Measurements from ENCODE around the gene LRRN2.
"Not testable (repeated sequence)": the region's sequence is repeated elsewhere in the genome, so short reads cannot be mapped to it uniquely, and the experiment has no call there.

The LRRN2 gene

DNA sequence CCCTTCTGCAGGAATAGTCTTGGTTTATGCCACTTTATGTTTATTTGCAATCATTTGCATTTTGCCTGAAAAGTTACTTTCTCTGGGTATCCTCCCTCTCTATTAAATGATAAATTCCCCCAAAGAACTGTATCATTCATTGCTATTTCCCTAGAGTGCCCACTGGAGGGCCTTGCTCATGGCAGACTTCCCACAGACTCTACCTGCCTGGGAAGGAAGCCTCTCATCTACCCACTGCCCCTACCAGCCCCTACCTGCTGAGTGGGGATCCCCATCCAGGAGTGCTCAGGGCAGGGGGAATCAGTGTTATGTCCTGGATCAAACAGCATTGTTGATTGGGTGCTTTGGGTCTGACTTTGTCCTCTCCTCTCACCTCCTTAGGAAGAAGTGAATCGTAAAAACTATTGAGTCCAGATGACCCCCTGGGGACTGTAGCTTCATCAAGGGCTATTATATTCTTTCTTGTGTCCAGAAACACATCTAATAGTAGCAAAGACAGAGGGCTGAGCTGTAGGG is 6.8 kb upstream of the LRRN2 start:
- DNase-seq (ENCODE audit: low spot score): no peak

DNA sequence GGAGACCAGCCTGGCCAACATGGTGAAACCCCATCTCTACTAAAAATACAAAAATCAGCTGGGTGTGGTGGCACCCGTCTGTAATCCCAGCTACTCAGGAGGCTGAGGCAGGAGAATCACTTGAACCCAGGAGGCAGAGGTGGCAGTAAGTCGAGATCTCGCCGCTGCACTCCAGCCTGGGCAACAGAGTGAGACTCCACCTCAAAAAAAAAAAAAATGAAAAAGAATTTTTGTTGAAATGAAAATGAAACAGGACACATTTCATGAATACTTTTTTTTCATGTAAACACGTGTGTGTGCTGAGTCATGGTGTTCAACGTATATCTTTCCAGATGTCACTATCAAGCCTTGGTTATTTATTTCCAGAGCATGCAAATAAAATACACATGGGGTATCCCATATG is 5.8 kb upstream of the LRRN2 start:
- not testable (repeated sequence) for DNase-seq (ENCODE audit: low spot score)

DNA sequence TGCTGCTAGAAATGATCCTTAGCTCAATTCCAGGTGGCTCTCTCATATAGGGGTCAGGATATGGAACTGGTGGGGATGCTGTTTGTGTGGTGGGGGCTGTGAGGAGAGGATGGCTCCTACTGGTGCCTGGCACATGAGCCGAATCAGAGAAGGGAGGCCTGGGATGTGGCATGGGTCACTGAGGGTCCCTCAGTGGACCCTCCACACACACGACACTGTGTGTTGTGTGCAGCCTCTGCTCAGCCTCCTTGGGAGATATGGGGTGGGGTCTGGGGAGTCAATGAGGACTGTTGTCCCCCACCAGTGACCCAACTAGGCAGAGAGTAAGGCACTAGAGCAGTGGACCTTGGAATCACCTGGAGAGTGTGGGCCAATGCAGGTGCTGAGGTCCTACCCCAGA is 3.2 kb upstream of the LRRN2 start:
- no peak for DNase-seq (ENCODE audit: low spot score)

DNA sequence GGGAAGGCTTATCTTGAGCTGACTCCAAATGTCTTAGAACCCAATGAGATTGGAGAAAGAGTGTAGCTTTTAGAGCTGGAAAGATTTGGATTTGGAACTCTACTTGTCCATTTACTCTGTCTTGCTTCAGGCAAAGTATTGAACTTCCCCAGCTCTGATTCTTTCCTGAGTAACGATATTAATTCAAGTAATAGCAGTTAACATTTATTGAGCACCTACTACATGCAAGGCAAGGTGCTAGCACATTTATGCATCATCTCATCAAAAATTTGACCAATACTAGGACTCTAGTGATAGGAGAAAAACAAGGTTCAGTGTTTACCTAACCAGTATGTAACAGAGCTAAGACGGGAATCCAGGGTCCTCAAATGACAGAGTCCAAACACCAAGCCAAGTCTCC is 2.5 kb upstream of the LRRN2 start:
- no peak for DNase-seq (ENCODE audit: low spot score)

DNA sequence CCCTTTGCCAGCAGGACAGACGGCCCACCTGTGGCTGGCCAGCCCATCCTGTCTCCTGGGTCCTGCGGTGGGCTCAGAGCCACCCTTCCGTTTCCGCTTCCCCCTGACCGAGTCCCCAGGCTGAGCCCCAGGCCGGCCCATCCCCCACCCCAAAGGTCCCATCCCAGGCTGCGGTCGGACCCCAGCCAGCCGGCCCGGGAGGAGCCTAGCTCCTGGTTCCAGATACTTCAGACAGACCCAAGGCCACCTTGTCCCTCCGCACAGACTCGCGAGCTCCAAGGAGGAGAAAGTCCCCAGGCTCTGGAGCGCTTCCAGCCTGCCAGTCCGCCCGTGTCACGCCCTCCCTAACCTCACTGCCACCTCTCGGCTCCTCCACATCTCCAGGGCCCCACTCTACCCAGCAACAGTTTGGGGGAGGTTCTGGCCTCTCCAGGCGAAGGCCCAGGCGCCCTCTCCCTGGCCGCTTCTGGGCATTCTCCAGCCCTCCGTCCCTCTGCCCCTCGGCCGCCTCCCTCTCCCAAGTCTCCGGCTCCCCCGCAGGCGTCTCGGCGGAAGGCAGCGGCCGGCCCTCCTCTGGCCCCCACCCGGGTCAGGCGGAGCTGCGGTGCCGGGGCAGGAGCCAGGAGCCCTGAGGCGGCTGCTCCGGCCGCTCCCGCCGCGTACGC is 835 bp downstream of the LRRN2 start:
- DNase-seq (ENCODE audit: low spot score): no peak

DNA sequence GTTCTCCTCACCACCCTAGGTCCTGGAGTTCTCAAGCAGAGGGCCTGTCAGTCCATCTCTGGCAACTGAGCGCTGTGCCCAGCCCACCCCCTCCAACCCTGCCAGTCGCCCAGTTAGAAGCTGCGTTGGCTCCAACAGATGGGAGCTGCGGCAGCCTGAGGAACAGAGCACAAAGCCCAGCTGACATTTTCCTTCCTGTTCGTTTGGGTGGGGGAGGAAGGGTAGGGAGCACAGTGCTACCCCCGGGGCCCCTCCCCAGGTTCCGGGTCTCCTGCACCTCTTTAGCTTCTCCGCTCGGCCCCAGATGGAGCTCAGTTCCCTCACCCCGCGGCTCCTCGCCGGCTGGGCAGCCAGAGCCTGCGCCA is 1.4 kb downstream of the LRRN2 start:
- no peak for DNase-seq (ENCODE audit: low spot score)

DNA sequence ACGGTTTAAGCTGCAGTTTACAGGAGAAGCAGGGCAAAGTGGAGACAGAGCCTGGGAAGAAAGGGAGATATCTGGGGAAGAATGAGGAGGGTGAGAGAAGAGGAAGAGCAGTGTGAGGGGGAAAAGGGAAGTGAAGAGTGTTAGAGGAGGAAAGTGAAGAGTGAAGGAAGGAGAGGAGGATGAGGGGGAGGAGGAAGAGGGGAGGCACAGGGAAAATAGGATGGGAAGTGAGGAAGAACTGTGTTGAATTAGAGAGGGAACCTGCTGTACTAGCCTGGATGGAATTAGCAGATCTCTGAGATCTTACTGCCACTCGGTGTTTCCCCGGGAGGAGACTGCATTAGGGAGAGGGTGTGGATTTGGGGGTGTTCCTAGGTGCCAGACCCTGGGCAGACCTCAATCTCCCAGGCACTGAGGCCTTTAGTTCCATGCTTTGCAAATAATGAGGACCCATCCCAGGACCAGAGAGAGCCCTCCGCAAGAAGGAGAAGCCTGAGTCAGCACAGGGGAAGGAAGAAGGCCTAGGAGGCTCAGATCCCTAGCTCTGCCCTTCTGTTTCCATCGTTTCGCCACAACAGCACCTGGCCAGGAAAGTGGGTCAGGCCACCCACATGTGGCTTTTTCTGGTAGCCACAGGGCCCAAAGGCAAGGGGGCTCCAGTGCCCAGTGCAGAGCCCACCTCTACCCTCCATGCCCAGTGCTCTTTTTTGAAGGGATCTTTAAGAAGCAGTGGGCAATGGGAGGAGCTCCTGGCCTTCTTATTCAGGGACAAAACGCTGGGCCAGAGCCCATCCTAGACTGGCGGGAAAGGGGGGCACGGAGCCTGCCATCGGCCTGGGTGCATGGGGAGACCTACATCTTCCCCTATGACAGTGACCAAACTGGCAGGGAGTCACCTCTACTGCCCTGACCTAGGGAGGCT is 2.0 kb downstream of the LRRN2 start:
- no peak for DNase-seq (ENCODE audit: low spot score)

DNA sequence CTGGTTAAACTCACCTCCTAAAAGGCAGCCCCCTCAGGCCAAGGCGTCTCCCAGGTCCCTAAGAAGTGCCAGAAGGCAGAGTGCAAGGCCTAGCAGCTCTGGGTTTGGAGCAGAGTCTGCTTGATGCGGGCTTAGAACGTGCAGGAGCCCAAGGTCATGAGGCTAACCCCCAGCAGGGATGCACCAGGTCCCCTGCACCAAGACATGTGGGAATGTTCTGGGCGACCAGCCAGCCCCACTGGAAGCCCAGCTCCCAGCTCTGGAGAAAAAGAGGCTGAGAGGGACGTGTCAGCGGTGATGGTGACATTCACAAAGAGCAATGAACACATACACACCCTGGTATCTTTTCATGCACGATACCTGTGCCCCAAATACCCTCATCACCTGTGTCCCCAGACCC is 5.1 kb downstream of the LRRN2 start:
- no peak for DNase-seq (ENCODE audit: low spot score)

DNA sequence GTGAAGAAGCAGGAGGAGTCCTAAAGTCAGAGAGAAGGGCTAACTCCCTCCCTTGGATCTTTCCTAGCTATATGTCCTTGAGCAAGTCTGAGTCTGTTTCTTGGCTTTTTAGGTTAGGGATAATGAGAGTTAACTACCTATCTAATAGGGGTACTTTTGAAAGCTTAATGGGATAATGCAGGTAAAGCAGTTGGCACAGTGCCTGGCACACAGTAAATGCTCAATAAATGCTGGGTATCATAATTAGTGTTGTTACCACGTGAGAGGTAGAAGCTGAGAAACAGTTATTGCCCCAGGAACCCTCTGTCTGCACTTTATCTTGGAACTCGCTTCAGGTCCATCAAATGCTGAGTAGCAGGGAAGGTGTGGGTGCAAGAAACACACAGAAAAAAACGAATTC is 5.5 kb downstream of the LRRN2 start:
- no peak for DNase-seq (ENCODE audit: low spot score)

DNA sequence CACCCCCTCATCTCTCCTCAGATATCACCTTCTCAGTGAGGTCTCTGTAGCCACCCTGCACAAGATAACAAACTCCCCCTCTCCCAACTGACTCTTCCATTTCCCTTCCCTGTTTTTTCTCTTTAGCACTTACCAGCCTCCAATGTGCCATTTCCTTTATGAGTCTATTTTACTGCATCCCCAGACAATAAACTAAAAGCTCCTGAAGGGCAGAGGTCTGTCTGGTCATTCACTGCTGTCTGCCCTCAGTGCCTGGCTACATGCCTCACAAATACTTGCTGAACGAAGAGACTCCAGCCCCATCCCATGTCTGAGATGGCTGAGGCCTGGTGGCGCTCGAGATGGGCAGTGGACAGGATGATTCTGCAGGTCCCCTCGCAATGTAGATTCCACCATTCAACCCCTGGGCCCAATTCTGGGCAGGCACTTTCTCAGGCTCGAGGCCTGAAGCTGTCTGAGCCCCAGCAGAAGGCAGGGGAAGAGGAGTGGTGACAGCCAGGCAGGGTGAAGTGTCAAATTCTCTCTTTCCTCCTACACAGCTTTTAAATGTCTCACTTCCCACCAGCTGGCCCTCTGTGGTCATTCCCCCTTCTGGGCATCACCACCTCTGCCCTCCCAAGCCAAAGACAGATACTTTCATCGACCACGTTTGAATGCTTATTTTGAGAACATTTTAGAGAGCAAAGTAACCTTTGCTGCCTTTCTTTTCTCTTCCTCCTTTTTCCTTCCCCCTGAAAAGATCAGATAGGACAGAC is 6.6 kb downstream of the LRRN2 start:
- no peak for DNase-seq (ENCODE audit: low spot score)

DNA sequence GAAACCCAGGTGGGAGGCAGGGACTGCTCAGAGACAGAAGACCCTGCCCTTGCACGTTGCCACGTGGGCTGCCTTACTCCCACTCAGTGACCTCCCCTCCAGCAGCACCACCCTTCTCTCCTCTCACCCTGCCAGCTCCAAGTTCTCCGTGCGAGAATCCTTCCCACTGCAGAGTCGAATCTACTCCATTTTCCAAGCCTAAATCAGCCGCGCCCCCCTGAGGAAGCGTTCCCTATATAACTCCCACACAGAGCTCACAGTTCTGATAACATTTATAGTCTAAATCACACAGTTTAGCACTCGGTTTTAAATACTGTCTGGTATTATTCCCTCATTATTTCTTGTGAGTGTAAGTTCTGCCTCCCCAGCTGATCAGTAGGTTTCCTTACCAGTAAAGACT is 7.7 kb downstream of the LRRN2 start:
- DNase-seq (ENCODE audit: low spot score): no peak

DNA sequence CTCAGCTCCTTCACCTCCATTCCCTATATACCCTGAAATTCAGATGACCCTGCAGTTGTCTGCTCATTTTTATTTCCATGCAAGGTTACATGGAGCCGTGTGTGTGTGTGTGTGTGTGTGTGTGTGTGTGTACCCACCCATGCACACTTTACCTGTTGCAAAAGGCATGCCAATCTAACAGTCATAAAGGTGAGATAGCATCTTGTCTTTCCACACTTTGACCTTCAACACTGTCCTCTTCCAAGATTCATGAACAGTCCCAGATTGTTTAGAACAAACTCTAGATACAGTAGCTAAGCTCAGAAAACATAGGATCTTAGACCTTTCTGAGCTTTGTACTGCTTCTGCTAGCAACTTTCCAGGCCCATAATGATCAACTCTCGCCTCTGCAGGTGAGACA is 9.5 kb downstream of the LRRN2 start:
- no peak for DNase-seq (ENCODE audit: low spot score)

DNA sequence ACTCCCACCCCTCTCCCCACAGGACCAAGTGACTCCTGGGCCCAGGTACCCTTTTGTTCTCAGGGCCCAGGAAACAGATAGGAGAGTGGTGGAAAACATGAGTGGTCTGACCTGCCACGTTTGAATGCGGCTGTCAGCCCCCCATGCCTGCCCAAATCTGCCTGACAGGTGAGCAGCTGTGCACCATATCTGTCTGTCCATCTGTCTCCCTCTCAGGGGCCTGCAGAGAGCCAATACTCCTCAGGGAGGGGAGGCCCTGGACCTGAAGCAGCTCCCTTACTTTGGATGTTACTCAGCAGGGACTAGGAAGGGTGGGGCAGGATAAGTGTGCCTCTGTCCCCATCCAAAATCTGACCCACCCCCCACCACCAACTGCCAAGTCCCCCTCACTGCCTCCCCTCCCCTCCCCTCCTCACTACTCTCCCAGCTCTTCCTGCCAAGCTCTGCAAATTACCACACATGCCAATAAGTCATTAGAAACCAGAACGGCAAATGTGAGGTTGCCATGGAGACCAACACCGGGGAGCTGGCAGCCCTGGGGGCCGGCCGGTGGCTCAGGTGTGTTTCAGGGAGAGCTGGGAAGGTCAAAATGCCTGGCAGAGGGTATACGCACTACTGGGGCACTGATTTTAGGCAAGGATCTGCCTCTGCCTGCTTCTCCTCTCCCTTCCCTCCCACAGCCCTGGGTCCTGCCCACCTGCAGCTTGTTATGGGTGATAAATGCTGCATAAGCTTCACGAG is 11.5 kb downstream of the LRRN2 start:
- no peak for DNase-seq (ENCODE audit: low spot score)

DNA sequence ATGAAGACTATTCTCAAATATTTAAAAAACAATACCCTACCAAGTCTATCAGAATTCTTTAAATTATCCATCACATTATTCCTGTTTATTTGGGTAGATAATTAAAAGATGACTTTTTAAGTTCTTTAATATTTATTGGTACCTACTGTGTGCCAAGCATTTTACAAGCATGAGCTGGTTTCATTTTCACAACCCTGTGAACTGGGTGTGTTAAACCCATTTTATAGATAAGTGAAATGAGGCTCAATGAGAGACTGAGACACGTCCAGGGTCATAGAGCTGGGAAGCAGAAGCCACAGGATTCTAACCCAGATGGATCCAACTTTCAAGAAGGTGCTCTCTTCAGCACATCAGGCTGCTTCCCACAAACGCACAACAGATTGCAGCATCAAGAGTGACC is 12.3 kb downstream of the LRRN2 start:
- no peak for DNase-seq (ENCODE audit: low spot score)

DNA sequence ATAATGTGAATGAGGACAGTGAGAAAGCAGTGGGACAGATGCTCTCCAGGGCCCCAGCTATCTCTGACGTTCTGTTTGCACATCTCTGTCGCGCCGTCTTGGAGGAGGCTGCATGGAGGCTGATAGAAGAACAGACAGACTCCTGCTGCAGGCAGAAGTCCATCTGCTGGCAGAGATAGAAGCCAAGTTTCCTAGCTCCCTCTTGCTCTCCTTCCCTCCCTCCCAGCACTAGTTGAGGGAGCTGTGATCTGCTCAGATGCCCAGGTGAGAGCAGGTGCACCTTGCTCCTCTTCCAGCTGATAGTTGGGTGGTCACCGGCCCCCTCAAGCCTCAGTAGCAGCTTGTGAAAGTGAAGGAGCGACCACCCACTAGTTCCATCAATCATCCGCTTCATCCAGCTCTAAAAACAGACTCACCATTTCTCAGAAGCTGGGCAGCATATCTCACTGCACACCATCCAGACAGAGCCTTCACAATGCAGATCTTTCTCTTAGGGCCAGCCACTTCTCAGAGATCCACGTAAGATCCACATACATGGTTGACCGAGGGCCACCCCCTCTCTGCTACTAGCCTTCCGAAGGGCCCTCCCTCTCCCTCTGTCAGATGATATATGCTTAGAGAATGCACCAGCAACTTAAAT is 12.9 kb downstream of the LRRN2 start:
- DNase-seq (ENCODE audit: low spot score): no peak

DNA sequence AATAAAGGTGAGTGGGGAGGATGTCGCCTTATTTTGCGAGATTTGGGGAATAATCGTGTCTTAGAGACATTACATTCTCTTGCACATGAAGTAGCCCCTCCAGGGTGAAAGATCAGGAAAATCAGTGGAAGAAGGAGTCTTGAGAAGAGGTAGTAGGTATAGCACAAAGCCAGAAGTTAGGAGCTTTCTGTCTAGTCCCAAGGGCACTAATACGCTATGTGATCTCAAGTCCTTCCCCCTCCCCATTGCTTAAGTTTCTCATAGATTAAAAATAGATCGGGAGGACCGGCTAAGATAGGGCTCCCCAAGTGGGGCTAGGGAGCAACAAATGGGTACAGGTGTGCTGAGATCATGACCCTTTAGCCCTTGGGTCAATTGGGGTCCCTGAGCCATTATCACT is 13.5 kb downstream of the LRRN2 start:
- DNase-seq (ENCODE audit: low spot score): no peak

DNA sequence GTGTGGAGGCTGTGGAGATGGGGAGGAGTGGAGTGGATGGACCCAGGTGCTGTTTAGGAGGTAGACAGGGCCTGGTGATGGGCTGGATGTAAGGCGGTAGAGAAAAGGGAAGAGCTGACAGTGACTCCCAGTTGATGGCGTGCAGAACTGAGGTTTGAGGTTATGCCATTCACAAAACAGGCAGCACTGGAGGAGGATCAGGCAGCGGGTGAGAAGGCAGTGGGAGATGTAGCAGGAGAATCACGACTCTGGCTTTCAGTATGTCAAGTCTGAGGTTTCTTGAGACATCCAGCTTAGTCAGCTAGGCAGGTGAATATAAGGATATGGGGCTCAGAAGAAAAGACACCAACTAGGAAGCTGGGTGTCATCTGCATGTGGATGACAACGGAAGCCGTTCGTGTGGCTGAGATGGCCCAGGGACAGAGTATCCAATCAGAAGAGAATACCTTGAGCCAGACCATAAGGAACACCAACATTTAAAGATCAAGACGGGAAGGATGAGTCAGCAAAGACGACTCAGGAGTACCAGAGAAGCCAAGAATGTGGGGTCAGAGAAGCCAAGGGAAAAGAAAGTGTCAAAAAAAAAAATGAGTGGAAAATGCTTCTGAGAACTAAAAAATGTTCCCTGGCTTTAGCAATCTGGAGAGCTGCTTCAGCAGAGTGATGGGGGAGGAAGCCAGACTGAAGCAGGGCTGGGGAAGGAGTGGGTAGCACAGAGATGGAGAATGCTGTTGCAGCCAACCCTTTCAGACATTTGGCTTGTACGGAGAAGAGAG is 15.2 kb downstream of the LRRN2 start:
- DNase-seq (ENCODE audit: low spot score): peak; percentile 65

DNA sequence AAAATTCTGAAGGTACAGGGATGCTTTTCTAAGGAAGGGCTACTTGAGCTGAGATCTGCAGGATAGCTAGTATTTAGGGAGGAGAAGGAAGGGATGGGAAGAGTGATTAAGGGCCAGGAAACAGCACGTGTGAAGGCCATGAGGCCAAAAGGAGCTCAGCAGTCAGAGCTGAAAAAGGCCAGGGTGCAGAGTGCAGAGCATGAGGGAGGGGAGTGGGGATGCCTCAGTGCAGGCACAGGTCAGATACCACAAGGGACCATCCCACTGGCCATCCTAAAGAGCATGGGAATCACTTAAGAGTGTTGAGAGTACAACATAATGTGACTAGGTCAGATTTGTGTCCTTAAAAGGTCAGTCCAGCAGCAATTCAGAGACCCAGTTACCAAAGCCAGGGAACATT is 16.0 kb downstream of the LRRN2 start:
- DNase-seq (ENCODE audit: low spot score): no peak

DNA sequence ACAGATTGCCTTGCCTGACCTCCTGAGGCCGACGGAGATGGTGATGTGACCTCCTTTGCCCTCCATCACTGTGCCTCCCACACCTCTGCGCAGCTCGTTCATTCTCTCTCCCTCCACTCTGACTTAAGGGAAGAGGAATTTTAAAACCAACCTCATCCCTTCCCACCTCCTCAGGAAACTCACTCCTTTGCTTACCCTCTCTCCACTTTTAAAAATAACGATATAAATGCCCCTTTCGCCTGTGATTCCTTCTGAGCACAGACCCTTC is 21.2 kb downstream of the LRRN2 start:
- DNase-seq (ENCODE audit: low spot score): no peak

DNA sequence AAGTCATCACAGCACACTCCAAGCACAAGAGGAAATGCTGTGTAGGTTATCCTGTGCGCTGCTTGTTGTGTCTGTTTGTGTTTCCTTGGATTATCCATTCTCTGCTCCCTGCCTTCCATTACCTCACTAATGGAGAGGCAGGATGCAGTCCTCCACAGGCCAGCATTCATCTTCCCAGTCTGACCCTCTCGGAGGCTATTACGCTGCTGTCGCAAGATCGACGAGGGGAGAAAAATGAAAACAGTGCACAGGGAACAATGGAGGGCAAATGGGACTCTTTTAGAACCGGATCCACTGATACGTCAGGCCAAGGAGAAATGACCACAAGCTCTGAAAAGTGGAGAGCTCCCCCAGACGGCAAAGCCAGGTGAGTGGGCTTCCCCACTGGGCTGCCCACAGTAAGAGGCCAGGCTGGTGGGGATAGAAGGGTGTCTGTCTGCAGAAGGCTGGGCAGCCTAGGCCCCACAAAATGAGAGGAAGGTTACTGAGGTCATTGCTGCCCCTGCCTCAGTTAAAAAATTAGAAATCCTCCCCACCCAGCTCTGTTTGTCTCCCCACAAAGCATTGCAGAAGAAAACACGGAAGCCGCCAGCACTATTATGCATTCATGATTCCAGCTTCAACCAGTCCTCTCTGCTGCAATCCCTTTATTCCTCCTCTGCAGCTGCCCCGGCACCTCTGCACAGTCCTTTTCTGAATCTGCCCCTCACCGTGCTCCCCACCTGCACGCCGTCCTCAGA is 21.7 kb downstream of the LRRN2 start:
- no peak for DNase-seq (ENCODE audit: low spot score)

Data from Ammon's horn (tissue), 1 donor.